PC-3 (cell line): ENCODE results near the gene PHF19.

Experiments
- EZH2 ChIP-seq: fragments of 300-600 bp; sonication (generic); IDR thresholded peaks from one replicate; pipeline ENCODE4 v1.6.1; 2017; ENCODE audit warnings: antibody characterized with exemption, mild to moderate bottlenecking, low read length; ENCODE audit not compliant: unreplicated experiment
- EZH2phosphoT487 ChIP-seq: fragments of 300-600 bp; sonication (generic); IDR thresholded peaks from 2 replicates; pipeline ENCODE4 v1.6.1; 2018; ENCODE audit warnings: mild to moderate bottlenecking, antibody characterized with exemption, low read length, borderline replicate concordance
- TF ChIP-seq, protein P1 (sequence below): fragments of 300-600 bp; sonication (generic); conservative IDR thresholded peaks from 2 replicates; pipeline ENCODE4 v1.5.1; 2017; ENCODE audit warnings: antibody characterized with exemption, low read depth, mild to moderate bottlenecking, low read length

DNA sequence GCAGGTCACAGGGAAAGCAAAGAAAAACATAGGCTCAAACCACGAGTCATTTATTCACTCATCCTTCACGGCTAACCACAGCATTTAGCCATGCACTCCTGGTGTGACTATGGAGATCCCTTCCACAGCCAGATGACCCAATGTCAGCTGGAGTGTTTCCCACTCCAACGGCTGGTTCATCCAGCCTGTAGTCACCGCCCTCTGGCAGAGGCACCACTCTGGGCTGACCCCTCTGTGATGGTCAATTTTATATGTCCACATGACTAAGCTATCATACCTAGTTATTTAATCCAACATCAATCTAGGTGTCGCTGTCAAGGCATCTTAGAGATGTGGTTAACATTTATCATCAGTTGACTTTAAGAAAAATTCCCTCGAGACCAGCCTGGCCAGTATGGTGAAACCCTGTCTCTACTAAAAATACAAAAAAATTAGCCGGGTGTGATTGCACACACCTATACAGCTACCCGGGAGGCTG lies 9.5 kb upstream of the PHF19 start:
- TF ChIP-seq, protein P1, sequence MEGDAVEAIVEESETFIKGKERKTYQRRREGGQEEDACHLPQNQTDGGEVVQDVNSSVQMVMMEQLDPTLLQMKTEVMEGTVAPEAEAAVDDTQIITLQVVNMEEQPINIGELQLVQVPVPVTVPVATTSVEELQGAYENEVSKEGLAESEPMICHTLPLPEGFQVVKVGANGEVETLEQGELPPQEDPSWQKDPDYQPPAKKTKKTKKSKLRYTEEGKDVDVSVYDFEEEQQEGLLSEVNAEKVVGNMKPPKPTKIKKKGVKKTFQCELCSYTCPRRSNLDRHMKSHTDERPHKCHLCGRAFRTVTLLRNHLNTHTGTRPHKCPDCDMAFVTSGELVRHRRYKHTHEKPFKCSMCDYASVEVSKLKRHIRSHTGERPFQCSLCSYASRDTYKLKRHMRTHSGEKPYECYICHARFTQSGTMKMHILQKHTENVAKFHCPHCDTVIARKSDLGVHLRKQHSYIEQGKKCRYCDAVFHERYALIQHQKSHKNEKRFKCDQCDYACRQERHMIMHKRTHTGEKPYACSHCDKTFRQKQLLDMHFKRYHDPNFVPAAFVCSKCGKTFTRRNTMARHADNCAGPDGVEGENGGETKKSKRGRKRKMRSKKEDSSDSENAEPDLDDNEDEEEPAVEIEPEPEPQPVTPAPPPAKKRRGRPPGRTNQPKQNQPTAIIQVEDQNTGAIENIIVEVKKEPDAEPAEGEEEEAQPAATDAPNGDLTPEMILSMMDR: peak; percentile 32; the same call in 1 of the 2 replicates
- TF ChIP-seq EZH2phosphoT487 (no peak), EZH2 (no peak)
